Subcutaneous adipose tissue (tissue), 4 donors: ENCODE measurements around the gene ZNF24. TPM values are rescaled to one million over a fixed set of nuclear protein-coding genes. Genes with fewer than 3 reads are reported as not detected.

ENCODE experiments used
- total RNA-seq, 4 donors: library from RNA; depleted of rRNA; stranded (reverse); fragments of >200 nt; gene quantifications; one replicate each; pipeline ENCODE4 v1.1.0, GENCODE V29; 2016
- TF ChIP-seq, protein P1 (sequence below): fragments of 450-650 bp; IDR thresholded peaks from one replicate; pipeline ENCODE4 v1.5.1; 2016; ENCODE audit warnings: low read depth, mild to moderate bottlenecking, control low read depth, antibody characterized with exemption, moderate library complexity

ZNF24 gene
- 10 to 100 TPM; 30.9 to 44.5 (median 35.6) TPM for total RNA-seq

DNA sequence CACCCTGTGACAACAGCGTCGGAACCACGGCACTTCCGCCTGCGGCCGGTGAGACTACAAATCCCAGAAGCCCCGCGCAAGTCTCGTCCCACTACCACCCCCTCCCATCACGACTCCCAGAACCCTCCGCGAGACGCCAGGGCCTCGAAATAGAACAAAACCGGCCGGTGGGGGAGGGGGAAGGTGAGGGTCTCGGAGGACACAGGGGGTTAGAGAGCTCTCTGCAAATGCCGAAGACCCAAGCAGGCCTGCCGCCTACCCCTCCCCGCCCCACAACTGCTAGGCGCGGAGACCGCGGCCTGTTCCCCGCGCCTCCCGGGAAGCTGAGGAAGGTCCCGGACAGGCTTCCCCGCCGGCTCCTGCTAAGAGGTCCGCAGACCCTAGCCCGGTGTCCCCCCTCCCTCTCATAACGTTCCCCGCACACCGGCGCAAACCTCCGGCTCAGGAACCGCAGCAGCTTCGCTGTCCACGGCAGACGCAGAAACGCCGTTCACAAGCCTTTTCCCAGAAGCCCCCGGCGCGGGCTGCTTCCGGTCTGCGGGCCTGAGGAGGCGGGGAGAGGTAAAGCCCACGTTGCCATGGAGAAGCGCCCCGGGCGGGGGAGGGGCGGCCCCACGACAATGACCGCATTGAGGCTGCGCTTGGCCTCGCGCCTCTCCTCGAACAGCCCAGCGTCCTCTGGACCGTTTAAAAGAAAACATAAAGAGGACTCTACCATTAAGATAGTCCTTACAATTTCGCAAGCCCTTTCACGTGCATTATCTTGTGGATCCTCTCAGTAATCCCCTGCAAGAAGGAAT is at the start of gene ZNF24:
Gene ZNF24, minus strand, starts transcription at position 485 of the 800 bp plus-strand sequence. CDS start 3,770 bp downstream, outside the sequence.
- TF ChIP-seq, protein P1, sequence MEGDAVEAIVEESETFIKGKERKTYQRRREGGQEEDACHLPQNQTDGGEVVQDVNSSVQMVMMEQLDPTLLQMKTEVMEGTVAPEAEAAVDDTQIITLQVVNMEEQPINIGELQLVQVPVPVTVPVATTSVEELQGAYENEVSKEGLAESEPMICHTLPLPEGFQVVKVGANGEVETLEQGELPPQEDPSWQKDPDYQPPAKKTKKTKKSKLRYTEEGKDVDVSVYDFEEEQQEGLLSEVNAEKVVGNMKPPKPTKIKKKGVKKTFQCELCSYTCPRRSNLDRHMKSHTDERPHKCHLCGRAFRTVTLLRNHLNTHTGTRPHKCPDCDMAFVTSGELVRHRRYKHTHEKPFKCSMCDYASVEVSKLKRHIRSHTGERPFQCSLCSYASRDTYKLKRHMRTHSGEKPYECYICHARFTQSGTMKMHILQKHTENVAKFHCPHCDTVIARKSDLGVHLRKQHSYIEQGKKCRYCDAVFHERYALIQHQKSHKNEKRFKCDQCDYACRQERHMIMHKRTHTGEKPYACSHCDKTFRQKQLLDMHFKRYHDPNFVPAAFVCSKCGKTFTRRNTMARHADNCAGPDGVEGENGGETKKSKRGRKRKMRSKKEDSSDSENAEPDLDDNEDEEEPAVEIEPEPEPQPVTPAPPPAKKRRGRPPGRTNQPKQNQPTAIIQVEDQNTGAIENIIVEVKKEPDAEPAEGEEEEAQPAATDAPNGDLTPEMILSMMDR = no peak

DNA sequence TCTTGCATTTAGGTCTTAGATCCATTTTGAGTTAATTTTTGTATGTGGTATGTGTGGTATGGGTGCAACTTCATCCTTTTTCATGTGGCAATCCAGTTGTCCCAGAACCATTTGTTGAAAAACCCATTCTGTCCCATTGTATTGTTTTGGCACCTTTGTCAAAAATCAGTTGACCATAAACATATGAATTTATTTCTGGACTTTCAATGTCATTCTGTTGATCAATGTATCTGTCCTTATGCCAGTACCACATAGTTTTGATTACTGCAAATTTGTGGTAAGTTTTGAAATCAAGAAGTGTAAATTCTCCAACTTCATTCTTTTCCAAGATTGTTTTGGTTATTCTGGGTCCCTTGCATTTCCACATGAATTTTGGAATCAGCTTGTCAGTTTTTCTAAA is 49.5 kb upstream of the ZNF24 start:
- TF ChIP-seq, protein P1 = no peak

- TF ChIP-seq, protein P1 = no peak
Measured at GRCh38 chr18:35392375-35392774, 48.2 kb upstream of the ZNF24 start.

GRCh38 chr18:35390951-35391700 is 46.9 kb upstream of the ZNF24 start:
- TF ChIP-seq, protein P1 = no peak

GRCh38 chr18:35389095-35389618 is 44.9 kb upstream of the ZNF24 start:
- TF ChIP-seq, protein P1 = no peak

- TF ChIP-seq, protein P1 = no peak
Measured at GRCh38 chr18:35387152-35387571, 42.9 kb upstream of the ZNF24 start.

GRCh38 chr18:35386600-35387100 is 42.4 kb upstream of the ZNF24 start:
- TF ChIP-seq, protein P1 = no peak
